ENCODE data around the gene SLC25A42. TPM values are rescaled to one million over a fixed set of nuclear protein-coding genes. Genes with fewer than 3 reads are reported as not detected.

Gene SLC25A42
- total RNA-seq, 1 experiment from 2014 or later: 8.0 TPM

GRCh38 chr19:19159534-19159933 is 95.7 kb downstream of the SLC25A42 start:
- H3K9me3 ChIP-seq (replicated peaks): no peaks in the 10 kb centered on the region
- DNase-seq: no peak
- no peaks in the 10 kb centered on the region for H3K27me3 ChIP-seq
- H3K4me1 ChIP-seq: no peaks in the 10 kb centered on the region
- no peaks in the 10 kb centered on the region; the same call in 1 of the 2 replicates for H3K36me3 ChIP-seq
- no peak overlapping the region for H3K4me3 ChIP-seq
- no peak overlapping the region for H3K27ac ChIP-seq

GRCh38 chr19:19160461-19161035 is 96.8 kb downstream of the SLC25A42 start:
- Histone ChIP-seq H3K27me3 (no peaks in the 10 kb centered on the region), H3K36me3 (no peaks in the 10 kb centered on the region; the same call in 1 of the 2 replicates), H3K4me3 (no peak overlapping the region), H3K9me3 (replicated peaks) (no peaks in the 10 kb centered on the region), H3K27ac (no peak overlapping the region), H3K4me1 (no peaks in the 10 kb centered on the region)
- DNase-seq: no peak

- no peaks in the 10 kb centered on the region for H3K36me3 ChIP-seq
- DNase-seq: no peak
- no peaks in the 10 kb centered on the region for H3K9me3 ChIP-seq (replicated peaks)
- H3K27ac ChIP-seq: no peak overlapping the region
- no peak overlapping the region for H3K4me3 ChIP-seq
- H3K4me1 ChIP-seq: no peaks in the 10 kb centered on the region
- no peaks in the 10 kb centered on the region for H3K27me3 ChIP-seq
Observed at GRCh38 chr19:19162495-19162894, 98.7 kb downstream of the SLC25A42 start.

Other genes with a start within 250 kb of the SLC25A42 start
- 50.4 and 53.0 TPM in 2 replicates for gene UPF1, start 232.0 kb upstream of the SLC25A42 start, total RNA-seq (2014; rRNA removed; shearing (Covaris generic))
- 6.1 TPM in 2 replicates for gene CERS1, start 167.8 kb upstream of the SLC25A42 start, total RNA-seq (2014; rRNA removed; shearing (Covaris generic))
- gene COPE, start 144.6 kb upstream of the SLC25A42 start, total RNA-seq (2014; rRNA removed; shearing (Covaris generic)): 120 and 134 TPM in 2 replicates
- 41.8 and 42.9 TPM in 2 replicates for gene DDX49, start 144.3 kb upstream of the SLC25A42 start, total RNA-seq (2014; rRNA removed; shearing (Covaris generic))
- 23.9 and 28.1 TPM in 2 replicates for gene HOMER3, start 122.8 kb upstream of the SLC25A42 start, total RNA-seq (2014; rRNA removed; shearing (Covaris generic))
- gene SUGP2, start 30.5 kb upstream of the SLC25A42 start, total RNA-seq (2014; rRNA removed; shearing (Covaris generic)): 47.7 and 57.4 TPM in 2 replicates
- gene ARMC6, start 30.4 kb upstream of the SLC25A42 start, total RNA-seq (2014; rRNA removed; shearing (Covaris generic)): 48.6 and 55.6 TPM in 2 replicates
- 23.3 and 23.4 TPM in 2 replicates for gene TMEM161A, start 74.5 kb downstream of the SLC25A42 start, total RNA-seq (2014; rRNA removed; shearing (Covaris generic))
- gene MEF2B, start 106.3 kb downstream of the SLC25A42 start, total RNA-seq (2014; rRNA removed; shearing (Covaris generic)): not detected in 2 replicates
- gene BORCS8, start 128.2 kb downstream of the SLC25A42 start, total RNA-seq (2014; rRNA removed; shearing (Covaris generic)): 24.9 and 26.3 TPM in 2 replicates
- gene RFXANK, start 128.3 kb downstream of the SLC25A42 start, total RNA-seq (2014; rRNA removed; shearing (Covaris generic)): 52.5 and 64.2 TPM in 2 replicates
- gene NR2C2AP, start 139.4 kb downstream of the SLC25A42 start, total RNA-seq (2014; rRNA removed; shearing (Covaris generic)): 20.8 and 23.7 TPM in 2 replicates
- gene NCAN, start 148.0 kb downstream of the SLC25A42 start, total RNA-seq (2014; rRNA removed; shearing (Covaris generic)): 0.10 TPM in 1 of 2 replicates, not detected in the other
- gene TM6SF2, start 209.3 kb downstream of the SLC25A42 start, total RNA-seq (2014; rRNA removed; shearing (Covaris generic)): not detected in 2 replicates